Kidney tubule cell (primary cell): ENCODE measurements around the gene SPDYE4.

Source experiments
- DNase-seq: peaks from one replicate; pipeline ENCODE4 v3.0.0-alpha.2; 2018; ENCODE audit warnings: low spot score

Gene SPDYE4

GRCh38 chr17:8712698-8713097 is 45.6 kb downstream of the SPDYE4 start:
- no peak for DNase-seq

DNA sequence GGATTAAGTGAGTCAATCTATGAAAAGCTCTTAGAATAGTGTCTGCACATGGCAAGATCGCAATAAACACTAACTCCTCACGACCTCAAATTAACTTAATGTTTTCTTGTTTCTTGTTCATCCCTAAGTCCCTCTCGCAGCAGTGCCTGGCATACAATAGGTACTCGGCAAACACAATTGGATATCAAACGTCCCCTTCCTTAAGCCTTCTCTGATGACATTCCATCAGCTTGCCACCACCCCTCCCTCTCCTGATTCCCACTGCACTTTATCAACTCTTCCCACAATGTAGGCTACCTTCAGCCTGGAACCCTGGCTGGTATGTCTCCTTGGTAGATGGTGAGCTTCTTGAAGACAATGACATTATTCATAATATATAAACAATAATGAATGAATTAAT is 47.1 kb downstream of the SPDYE4 start:
- no peak for DNase-seq

DNA sequence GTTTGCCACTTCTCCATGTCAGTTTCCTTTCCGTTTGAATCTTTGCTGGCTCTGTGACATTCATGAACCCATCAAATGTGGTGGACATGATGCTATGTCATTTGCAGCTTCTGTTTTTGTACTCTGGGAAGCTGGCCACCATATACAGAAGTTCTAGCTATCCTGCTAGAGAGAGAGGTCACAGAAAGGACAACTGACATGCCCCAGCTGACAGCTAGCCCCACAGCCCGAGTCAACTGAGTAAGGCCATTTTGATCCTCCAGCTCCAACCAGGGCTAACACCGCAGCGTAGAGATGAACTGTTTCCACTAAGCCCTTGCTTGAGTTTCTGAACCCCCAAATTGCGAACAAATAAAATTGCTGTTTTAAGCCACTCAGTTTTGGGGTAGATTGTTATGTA is 47.5 kb downstream of the SPDYE4 start:
- no peak for DNase-seq

GRCh38 chr17:8709006-8709405 is 49.3 kb downstream of the SPDYE4 start:
- no peak for DNase-seq

- no peak for DNase-seq
Observed at GRCh38 chr17:8708025-8708461, 50.3 kb downstream of the SPDYE4 start.

GRCh38 chr17:8707332-8708024 is 50.9 kb downstream of the SPDYE4 start:
- no peak for DNase-seq

- DNase-seq, result no peak
Observed at GRCh38 chr17:8706431-8706830, 51.9 kb downstream of the SPDYE4 start.

- no peak for DNase-seq
Observed at GRCh38 chr17:8705427-8705826, 52.9 kb downstream of the SPDYE4 start.

DNA sequence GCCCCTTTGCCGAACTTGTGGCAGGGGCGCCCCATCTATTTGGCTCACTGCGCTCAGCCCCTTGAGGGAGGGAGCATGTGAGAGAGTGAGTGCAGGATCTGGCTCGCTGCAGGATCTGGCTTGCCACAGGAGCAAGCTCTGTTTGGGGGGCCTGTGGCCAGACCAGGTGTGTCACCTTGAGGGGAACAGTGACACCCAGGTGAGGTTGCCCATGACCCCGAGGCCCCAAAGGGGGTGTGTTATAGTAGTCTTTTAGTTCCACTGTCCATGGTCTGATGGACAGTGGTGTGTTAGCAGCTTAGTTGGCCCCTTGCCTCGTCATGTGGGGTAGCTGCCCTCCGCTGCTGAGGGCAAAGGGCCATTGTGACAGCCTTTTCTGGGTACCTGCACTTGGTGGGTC is 55.3 kb downstream of the SPDYE4 start:
- no peak for DNase-seq

- no peak for DNase-seq
Observed at GRCh38 chr17:8701754-8702153, 56.6 kb downstream of the SPDYE4 start.

- DNase-seq, result no peak
Observed at GRCh38 chr17:8701221-8701620, 57.1 kb downstream of the SPDYE4 start.
